HG02970 (cell line): Measurements from ENCODE around the gene ZNF608.

Experiments used
- ATAC-seq: cut with Tn5 transposase; IDR thresholded peaks from one replicate; pipeline ENCODE4 v1.9.1; 2021; ENCODE audit warnings: mild to moderate bottlenecking, moderate library complexity, moderate number of reproducible peaks; ENCODE audit not compliant: unreplicated experiment, low FRiP score

ZNF608 gene

GRCh38 chr5:124745928-124746915, at the start of gene ZNF608:
Gene ZNF608, minus strand, starts transcription at chr5:124746639. Its CDS starts 1,650 bp downstream, at chr5:124744989.
- no peak for ATAC-seq

- ATAC-seq = no peak
Measured at GRCh38 chr5:124795829-124796228, 49.4 kb upstream of the ZNF608 start.

GRCh38 chr5:124790895-124791732, 44.7 kb upstream of the ZNF608 start:
- no peak for ATAC-seq

- ATAC-seq = no peak
Measured at GRCh38 chr5:124790301-124790894, 44.0 kb upstream of the ZNF608 start.

GRCh38 chr5:124789104-124789605, 42.7 kb upstream of the ZNF608 start:
- ATAC-seq = no peak

- no peak for ATAC-seq
Measured at GRCh38 chr5:124783794-124784193, 37.4 kb upstream of the ZNF608 start.

- no peak for ATAC-seq
Measured at GRCh38 chr5:124783285-124783684, 36.8 kb upstream of the ZNF608 start.

GRCh38 chr5:124782262-124782661, 35.8 kb upstream of the ZNF608 start:
- no peak for ATAC-seq

GRCh38 chr5:124780011-124780410, 33.6 kb upstream of the ZNF608 start:
- no peak for ATAC-seq

GRCh38 chr5:124773315-124774311, 27.2 kb upstream of the ZNF608 start:
- no peak for ATAC-seq

GRCh38 chr5:124772457-124773200, 26.2 kb upstream of the ZNF608 start:
- no peak for ATAC-seq

GRCh38 chr5:124771761-124772160, 25.3 kb upstream of the ZNF608 start:
- no peak for ATAC-seq

- ATAC-seq = no peak
Measured at GRCh38 chr5:124764992-124765611, 18.7 kb upstream of the ZNF608 start.

GRCh38 chr5:124764585-124764984, 18.1 kb upstream of the ZNF608 start:
- ATAC-seq = no peak

GRCh38 chr5:124761010-124761409, 14.6 kb upstream of the ZNF608 start:
- ATAC-seq = no peak

GRCh38 chr5:124760608-124761007, 14.2 kb upstream of the ZNF608 start:
- ATAC-seq = no peak

- ATAC-seq = no peak
Measured at GRCh38 chr5:124755565-124755964, 9.1 kb upstream of the ZNF608 start.

GRCh38 chr5:124755041-124755440, 8.6 kb upstream of the ZNF608 start:
- no peak for ATAC-seq
